BE2C (cell line): Measurements from ENCODE around the gene SOX11.

Experiments used
- DNase-seq: peaks from one replicate; pipeline ENCODE4 v3.0.0-alpha.2; 2020
- H3K27me3 ChIP-seq: fragments of 250-450 bp; sonication (Bioruptor Pico); 2 replicates; pipeline ENCODE4 v1.5.1; 2020; ENCODE audit warnings: mild to moderate bottlenecking
- H3K36me3 ChIP-seq: fragments of 250-450 bp; sonication (Bioruptor Pico); 2 replicates; pipeline ENCODE4 v1.5.1; 2020; ENCODE audit warnings: mild to moderate bottlenecking
- H3K4me1 ChIP-seq: fragments of 250-450 bp; sonication (Bioruptor Pico); 2 replicates; pipeline ENCODE4 v1.5.1; 2020
- H3K4me3 ChIP-seq: 2 replicates; pipeline ENCODE4 v1.5.1; 2011; ENCODE audit warnings: low read depth, low read length
- H3K9me3 ChIP-seq: fragments of 250-450 bp; sonication (Bioruptor Pico); 2 replicates; pipeline ENCODE4 v1.5.1; 2020
- CTCF ChIP-seq: IDR thresholded peaks from 2 replicates; pipeline ENCODE4 v1.5.1; 2012; ENCODE audit warnings: mild to moderate bottlenecking, low read depth, low read length

SOX11 gene

DNA sequence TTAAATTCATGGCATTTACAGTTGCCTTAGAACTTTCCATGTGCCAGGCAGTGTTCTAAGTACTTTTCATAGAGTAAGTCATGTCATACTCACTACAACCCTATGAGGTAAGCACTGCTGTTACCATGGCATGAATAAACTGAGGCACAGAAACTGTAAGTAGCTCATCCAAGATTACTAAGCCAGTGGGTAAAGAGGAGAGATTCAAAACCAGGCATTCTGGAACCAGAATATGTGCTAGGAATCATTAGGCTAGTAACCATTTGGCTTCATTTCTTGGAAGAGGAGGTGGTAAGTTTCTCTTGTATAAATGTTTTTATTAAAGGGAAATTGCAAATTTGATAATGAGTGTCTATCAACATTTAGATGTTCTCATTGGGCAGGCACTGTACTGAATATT lies 35.1 kb downstream of the SOX11 start:
- H3K9me3 ChIP-seq: no peaks in the 10 kb centered on the region
- no peak for DNase-seq
- no peaks in the 10 kb centered on the region for H3K4me1 ChIP-seq
- no peaks in the 10 kb centered on the region for H3K36me3 ChIP-seq
- no peak for TF ChIP-seq CTCF
- no peak overlapping the region for H3K4me3 ChIP-seq
- H3K27me3 ChIP-seq: no peaks in the 10 kb centered on the region

- Histone ChIP-seq H3K4me1 (no peaks in the 10 kb centered on the region), H3K9me3 (no peaks in the 10 kb centered on the region), H3K4me3 (no peak overlapping the region), H3K27me3 (no peaks in the 10 kb centered on the region), H3K36me3 (no peaks in the 10 kb centered on the region)
- DNase-seq: no peak
- TF ChIP-seq CTCF: no peak
These were observed 37.2 kb downstream of the SOX11 start for GRCh38 chr2:5729416-5729815.

- H3K9me3 ChIP-seq: no peaks in the 10 kb centered on the region
- no peaks in the 10 kb centered on the region for H3K36me3 ChIP-seq
- no peak for DNase-seq
- no peaks in the 10 kb centered on the region for H3K27me3 ChIP-seq
- no peak for TF ChIP-seq CTCF
- no peaks in the 10 kb centered on the region for H3K4me1 ChIP-seq
- no peak overlapping the region for H3K4me3 ChIP-seq
These were observed 38.2 kb downstream of the SOX11 start for GRCh38 chr2:5730386-5730785.

- TF ChIP-seq CTCF: no peak
- Histone ChIP-seq H3K4me1 (no peaks in the 10 kb centered on the region), H3K4me3 (no peak overlapping the region), H3K36me3 (no peaks in the 10 kb centered on the region), H3K9me3 (no peaks in the 10 kb centered on the region), H3K27me3 (no peaks in the 10 kb centered on the region)
- DNase-seq: no peak
These were observed 42.8 kb downstream of the SOX11 start for GRCh38 chr2:5734859-5735520.

- Histone ChIP-seq H3K4me1 (no peaks in the 10 kb centered on the region), H3K9me3 (no peaks in the 10 kb centered on the region), H3K27me3 (no peaks in the 10 kb centered on the region), H3K4me3 (no peak overlapping the region), H3K36me3 (no peaks in the 10 kb centered on the region)
- TF ChIP-seq CTCF: no peak
- DNase-seq: no peak
These were observed 43.3 kb downstream of the SOX11 start for GRCh38 chr2:5735521-5735861.

GRCh38 chr2:5736050-5736449 lies 43.9 kb downstream of the SOX11 start:
- Histone ChIP-seq H3K36me3 (no peaks in the 10 kb centered on the region), H3K9me3 (no peaks in the 10 kb centered on the region), H3K27me3 (no peaks in the 10 kb centered on the region), H3K4me1 (no peaks in the 10 kb centered on the region), H3K4me3 (no peak overlapping the region)
- DNase-seq: no peak
- no peak for TF ChIP-seq CTCF
